Right lobe of liver (tissue), 6 donors: ENCODE results near the gene CBFA2T2. TPM values are rescaled to one million over a fixed set of nuclear protein-coding genes. Genes with fewer than 3 reads are reported as not detected.

Source experiments
- ATAC-seq, 4 donors: fragments of 200-7000 bp; cut with Tn5 transposase; one replicate each; pipeline ENCODE4 v1.9.1; 2020; ENCODE audit warnings: mild to moderate bottlenecking in 4 of 4, moderate library complexity in 4 of 4
- DNase-seq, 3 donors: peaks; one replicate each; pipeline ENCODE4 v3.0.0-alpha.2; 2020
- H3K27ac ChIP-seq, 3 donors: fragments of 200-600 bp; one replicate each; pipeline ENCODE4 v1.8.0; 2022
- H3K27me3 ChIP-seq, 2 donors: fragments of 200-600 bp; one replicate each; pipeline ENCODE4 v1.8.0; 2022
- H3K36me3 ChIP-seq, 4 donors: fragments of 200-600 bp; sonication (generic) in 1 of 4; one replicate each; pipeline versions ENCODE4 v1.5.1 to v1.8.0; 2017 to 2022; ENCODE audit warnings: control low read depth in 1 of 4
- H3K4me1 ChIP-seq, 4 donors: fragments of 200-600 bp; sonication (generic) in 1 of 4; one replicate each; pipeline versions ENCODE4 v1.5.1 to v1.8.0; 2017 to 2022; ENCODE audit warnings: control low read depth in 1 of 4
- H3K4me3 ChIP-seq, 3 donors: fragments of 200-600 bp; one replicate each; pipeline ENCODE4 v1.8.0; 2022
- H3K9me3 ChIP-seq, 4 donors: fragments of 200-600 bp; sonication (generic) in 1 of 4; one replicate each; pipeline versions ENCODE4 v1.5.1 to v1.8.0; 2017 to 2022; ENCODE audit warnings: control low read depth in 1 of 4
- POLR2A ChIP-seq: fragments of 450-650 bp; IDR thresholded peaks from one replicate; pipeline ENCODE4 v1.6.1; 2017; ENCODE audit warnings: antibody characterized with exemption, mild to moderate bottlenecking
- WGBS: methylation state at CpG from one replicate; pipeline ENCODE4 v1.1.6; 2018; ENCODE audit warnings: low coverage, low lambda C conversion rate; ENCODE audit not compliant: insufficient coverage; ENCODE audit errors: missing lambda C conversion rate; 5-methylcytosine and 5-hydroxymethylcytosine counted together
- intact Hi-C, 2 donors: fragments of 100-400 bp; cut with DNase I; formaldehyde crosslinking; loops; one replicate each; pipeline versions ENCODE4 v1.11.2 to v1.14.1; 2022
- total RNA-seq, 6 experiments: library from RNA; depleted of rRNA in 2 of 6; stranded (reverse); fragments of >200 nt in 2 of 6; fragmentation: NEBNext Ultra II Directional in 3 of 6; extraction: Animal tissue kit (Norgen Biotek cat#: 25700) in 3 of 6; gene quantifications; one replicate each; pipeline versions ENCODE4 v1.1.0 to v1.2.4, GENCODE V29; 2016 to 2023
- TF ChIP-seq, protein P1 (sequence below), 4 donors: fragments of 200-600 bp in 3 of 4; fragments of 450-650 bp in 1 of 4; IDR thresholded peaks; one replicate each; pipeline versions ENCODE4 v1.5.1 to v1.8.0; 2016 to 2022; ENCODE audit warnings: antibody characterized with exemption in 4 of 4, mild to moderate bottlenecking in 2 of 4
- donor health status: DM: no; HTN: yes; CAD: no.
- donor health status: DM: no; HTN: no; CAD: no.
- donor health status: DM: no; HTN: no; CAD: no.
- donor health status: DM: no; HTN: yes; CAD: no.
- donor health status: DM: no; HTN: yes; CAD: no.

Gene CBFA2T2
- total RNA-seq, 6 experiments from 2014 or later = 4.5 to 7.3 (median 5.6) TPM

DNA sequence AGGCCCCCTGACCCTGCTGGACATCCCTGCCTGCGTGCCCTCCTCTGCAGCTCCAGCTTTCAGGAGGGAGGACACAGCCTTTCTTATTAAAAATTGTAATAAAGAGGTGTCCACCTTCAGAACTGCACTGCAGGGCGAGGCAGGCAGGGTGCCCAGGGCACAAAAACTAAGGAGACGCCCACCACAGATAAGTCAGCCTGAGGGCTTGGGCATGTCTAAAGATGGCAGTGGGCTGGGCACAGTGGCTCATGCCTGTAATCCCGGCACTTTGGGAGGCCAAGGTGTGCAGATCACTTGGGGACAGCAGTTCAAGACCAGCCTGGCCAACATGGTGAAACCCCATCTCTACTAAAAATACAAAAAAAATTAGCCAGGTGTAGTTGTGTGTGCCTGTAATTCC, 165.3 kb downstream of the CBFA2T2 start:
- no peaks in the 10 kb centered on the region for H3K9me3 ChIP-seq
- intact Hi-C loops = loop anchor here (5.0 to 10.0 kb wide), 2 partner anchors 190 to 193 kb away; no protein-coding TSS in a partner anchor
- 34% methylated on average over 2 of the region's 4 CpGs for WGBS
- peaks cover 0 to 5% (median 0%) of the 10 kb centered on the region in 4 donors for H3K4me1 ChIP-seq
- DNase-seq (no peak), ATAC-seq (no peak)
- TF ChIP-seq POLR2A = no peak
- TF ChIP-seq, protein P1, sequence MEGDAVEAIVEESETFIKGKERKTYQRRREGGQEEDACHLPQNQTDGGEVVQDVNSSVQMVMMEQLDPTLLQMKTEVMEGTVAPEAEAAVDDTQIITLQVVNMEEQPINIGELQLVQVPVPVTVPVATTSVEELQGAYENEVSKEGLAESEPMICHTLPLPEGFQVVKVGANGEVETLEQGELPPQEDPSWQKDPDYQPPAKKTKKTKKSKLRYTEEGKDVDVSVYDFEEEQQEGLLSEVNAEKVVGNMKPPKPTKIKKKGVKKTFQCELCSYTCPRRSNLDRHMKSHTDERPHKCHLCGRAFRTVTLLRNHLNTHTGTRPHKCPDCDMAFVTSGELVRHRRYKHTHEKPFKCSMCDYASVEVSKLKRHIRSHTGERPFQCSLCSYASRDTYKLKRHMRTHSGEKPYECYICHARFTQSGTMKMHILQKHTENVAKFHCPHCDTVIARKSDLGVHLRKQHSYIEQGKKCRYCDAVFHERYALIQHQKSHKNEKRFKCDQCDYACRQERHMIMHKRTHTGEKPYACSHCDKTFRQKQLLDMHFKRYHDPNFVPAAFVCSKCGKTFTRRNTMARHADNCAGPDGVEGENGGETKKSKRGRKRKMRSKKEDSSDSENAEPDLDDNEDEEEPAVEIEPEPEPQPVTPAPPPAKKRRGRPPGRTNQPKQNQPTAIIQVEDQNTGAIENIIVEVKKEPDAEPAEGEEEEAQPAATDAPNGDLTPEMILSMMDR (IDR thresholded peaks at IDR 0.05) = no peak
- no peaks in the 10 kb centered on the region for H3K27me3 ChIP-seq
- no peak overlapping the region for H3K4me3 ChIP-seq
- H3K36me3 ChIP-seq = peaks cover 0 to 7% (median 0%) of the 10 kb centered on the region in 4 donors
- no peak overlapping the region for H3K27ac ChIP-seq

DNA sequence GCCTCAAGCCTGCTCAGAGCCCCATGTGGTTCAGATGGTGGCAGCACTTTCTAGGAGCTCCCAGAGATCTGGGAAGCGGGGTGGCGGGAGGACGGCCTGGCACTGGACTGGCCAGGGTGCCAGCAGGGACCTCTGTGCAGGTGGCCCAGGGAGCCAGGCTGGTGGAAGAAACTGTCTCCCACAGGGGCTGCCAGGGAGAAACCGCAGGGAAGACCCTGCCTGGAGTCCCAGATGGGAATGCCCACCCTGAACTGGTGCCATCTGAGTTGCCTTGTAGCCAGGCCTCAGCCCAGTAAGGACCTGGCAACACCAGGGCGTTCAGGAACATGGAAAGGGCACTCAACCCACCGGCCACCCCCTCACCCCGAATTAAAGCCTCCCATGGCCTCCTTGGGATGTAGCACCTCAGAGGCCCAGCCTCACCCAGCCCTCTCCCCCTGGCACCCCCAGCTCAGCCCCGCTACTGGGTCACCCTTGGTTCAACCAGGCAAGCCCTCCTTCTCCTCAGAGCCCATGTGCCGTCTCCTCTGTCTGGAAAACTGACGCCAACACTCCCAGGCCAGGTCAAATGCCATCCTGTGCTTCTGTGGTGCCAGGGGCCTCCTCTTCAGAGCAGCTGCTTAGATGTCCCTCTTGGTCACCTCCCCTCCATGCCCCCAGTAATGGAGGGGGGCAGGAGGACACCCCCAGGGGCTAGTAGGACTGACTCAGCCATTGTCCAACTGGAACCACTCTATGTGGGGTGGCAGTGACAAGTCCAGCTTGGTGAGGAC, 166.3 kb downstream of the CBFA2T2 start:
- ATAC-seq (no peak), DNase-seq (no peak)
- H3K4me1 ChIP-seq = peaks cover 0 to 5% (median 0%) of the 10 kb centered on the region in 4 donors
- TF ChIP-seq, protein P1 (IDR thresholded peaks at IDR 0.05) = no peak
- TF ChIP-seq POLR2A = no peak
- H3K36me3 ChIP-seq = peaks cover 0 to 7% (median 0%) of the 10 kb centered on the region in 4 donors
- no peak overlapping the region for H3K4me3 ChIP-seq
- no peaks in the 10 kb centered on the region for H3K27me3 ChIP-seq
- H3K27ac ChIP-seq = no peak overlapping the region
- intact Hi-C loops = loop anchor here (5.0 to 10.0 kb wide), 2 partner anchors 191 to 194 kb away; no protein-coding TSS in a partner anchor
- 100% methylated on average over 1 of the region's 10 CpGs for WGBS
- no peaks in the 10 kb centered on the region for H3K9me3 ChIP-seq

DNA sequence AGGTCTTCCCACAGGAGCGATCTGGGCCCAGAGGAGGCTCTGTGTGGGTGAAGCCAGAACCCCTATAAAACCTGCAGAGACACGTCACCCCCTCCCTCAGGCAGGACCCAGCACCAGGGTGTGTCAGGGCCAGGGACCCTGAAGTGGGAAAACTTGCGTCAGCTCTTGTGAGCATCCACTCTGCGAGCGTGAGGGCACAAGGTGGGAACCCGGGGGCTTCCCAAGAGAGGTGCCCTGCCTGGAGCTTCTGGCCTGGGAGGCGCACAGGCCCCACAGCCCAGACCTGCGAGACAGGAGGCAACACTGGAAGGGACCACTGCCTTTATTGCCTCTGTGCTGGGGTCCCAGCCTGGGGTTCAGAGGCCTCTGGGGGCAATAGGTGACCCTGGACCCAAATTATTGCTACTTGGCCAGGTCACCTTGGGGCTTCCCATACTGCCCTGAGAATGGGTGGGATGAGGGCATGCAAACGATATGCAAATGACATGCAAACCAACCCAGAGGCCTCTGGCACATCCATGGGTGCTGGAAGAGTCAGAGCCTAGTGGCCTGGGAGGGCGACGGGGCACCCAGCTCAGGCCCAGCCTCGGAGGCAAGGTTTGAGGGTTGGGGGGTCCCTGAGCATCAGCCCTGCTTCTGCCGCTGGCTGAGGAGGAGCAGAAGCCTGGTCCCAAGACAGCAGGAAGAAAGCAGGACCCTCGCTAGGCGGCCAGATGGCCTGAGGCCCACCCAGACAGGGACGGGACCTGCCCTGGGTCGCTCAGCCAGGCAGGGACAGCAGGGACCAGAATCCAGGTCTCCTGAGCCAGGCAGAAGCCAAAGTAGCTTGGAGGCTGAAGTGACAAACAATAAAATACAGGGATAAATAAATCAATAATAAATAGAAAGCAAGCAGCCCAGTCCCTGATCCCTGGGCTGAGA, 167.1 kb downstream of the CBFA2T2 start:
- Histone ChIP-seq H3K4me1 (peaks cover 0 to 5% (median 0%) of the 10 kb centered on the region in 4 donors), H3K4me3 (no peak overlapping the region), H3K9me3 (no peaks in the 10 kb centered on the region), H3K27me3 (no peaks in the 10 kb centered on the region), H3K36me3 (peaks cover 0 to 7% (median 0%) of the 10 kb centered on the region in 4 donors), H3K27ac (no peak overlapping the region)
- intact Hi-C loops = loop anchor here (5.0 to 10.0 kb wide), 2 partner anchors 192 to 195 kb away; no protein-coding TSS in a partner anchor
- ATAC-seq (no peak), DNase-seq (no peak)
- WGBS = 93% methylated on average over 3 of the region's 17 CpGs
- TF ChIP-seq POLR2A = no peak
- TF ChIP-seq, protein P1 (IDR thresholded peaks at IDR 0.05) = no peak

DNA sequence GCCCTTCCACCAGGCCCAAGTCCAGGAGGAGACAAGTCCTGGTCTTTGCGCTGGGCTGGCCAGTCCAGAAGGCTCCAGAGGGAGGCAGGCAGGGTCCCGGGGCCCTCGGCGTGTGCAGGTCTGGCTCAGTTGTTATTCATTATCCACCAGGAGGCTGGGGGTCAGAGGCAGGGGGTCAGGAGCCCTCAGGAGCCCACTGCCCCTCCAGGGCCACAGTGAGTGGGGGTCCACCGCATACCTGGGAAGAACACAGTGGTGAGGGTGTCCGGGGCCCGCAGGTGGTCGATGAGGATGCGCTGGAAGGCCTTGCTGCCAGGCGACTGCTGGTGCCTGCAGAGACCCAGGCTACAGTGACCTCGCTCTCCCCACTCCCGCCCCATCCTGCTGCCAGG, 167.8 kb downstream of the CBFA2T2 start:
- peaks cover 0 to 7% (median 0%) of the 10 kb centered on the region in 4 donors for H3K36me3 ChIP-seq
- no peak for DNase-seq
- peaks cover 0 to 5% (median 1%) of the 10 kb centered on the region in 4 donors for H3K4me1 ChIP-seq
- TF ChIP-seq, protein P1 (IDR thresholded peaks at IDR 0.05) = no peak
- TF ChIP-seq POLR2A = no peak
- no peak overlapping the region for H3K4me3 ChIP-seq
- H3K9me3 ChIP-seq = no peaks in the 10 kb centered on the region
- intact Hi-C loops = loop anchor here (5.0 to 10.0 kb wide), 2 partner anchors 193 to 195 kb away; no protein-coding TSS in a partner anchor
- WGBS = no CpG with 5 or more reads among the region's 12 CpGs
- no peak overlapping the region for H3K27ac ChIP-seq
- no peak for ATAC-seq
- no peaks in the 10 kb centered on the region for H3K27me3 ChIP-seq
